Measurements from ENCODE around the gene SPN.

DNA sequence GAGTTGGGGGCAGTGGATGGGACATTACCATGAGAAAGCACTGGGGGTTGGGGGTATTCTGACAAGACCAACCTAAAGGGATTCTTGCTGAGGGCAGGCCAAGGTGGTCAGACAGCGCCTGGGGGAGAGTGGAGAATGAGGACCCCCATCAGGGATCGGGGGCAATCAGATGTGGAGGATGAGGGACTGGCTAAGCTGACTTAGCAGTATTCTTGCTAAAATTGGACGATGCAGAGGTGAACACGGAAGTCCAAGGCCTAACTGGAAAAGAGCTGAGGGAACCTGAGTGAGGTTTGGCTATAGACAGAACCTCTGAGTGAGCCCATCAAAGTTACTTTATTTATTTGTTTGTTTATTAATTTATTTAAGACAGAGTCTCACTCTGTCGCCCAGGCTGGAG is 25.1 kb downstream of the SPN start:
- TF ChIP-seq, protein P1, sequence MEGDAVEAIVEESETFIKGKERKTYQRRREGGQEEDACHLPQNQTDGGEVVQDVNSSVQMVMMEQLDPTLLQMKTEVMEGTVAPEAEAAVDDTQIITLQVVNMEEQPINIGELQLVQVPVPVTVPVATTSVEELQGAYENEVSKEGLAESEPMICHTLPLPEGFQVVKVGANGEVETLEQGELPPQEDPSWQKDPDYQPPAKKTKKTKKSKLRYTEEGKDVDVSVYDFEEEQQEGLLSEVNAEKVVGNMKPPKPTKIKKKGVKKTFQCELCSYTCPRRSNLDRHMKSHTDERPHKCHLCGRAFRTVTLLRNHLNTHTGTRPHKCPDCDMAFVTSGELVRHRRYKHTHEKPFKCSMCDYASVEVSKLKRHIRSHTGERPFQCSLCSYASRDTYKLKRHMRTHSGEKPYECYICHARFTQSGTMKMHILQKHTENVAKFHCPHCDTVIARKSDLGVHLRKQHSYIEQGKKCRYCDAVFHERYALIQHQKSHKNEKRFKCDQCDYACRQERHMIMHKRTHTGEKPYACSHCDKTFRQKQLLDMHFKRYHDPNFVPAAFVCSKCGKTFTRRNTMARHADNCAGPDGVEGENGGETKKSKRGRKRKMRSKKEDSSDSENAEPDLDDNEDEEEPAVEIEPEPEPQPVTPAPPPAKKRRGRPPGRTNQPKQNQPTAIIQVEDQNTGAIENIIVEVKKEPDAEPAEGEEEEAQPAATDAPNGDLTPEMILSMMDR (optimal IDR thresholded peaks at IDR 0.05 in 1 of 3, IDR thresholded peaks at IDR 0.05 in 1 of 3, conservative IDR thresholded peaks at IDR 0.05 in 1 of 3; ENCODE audit: extremely low read depth in 1 of 3, insufficient read depth in 2 of 3, low read length in 3 of 3): no peak
- no peak for TF ChIP-seq EZH2 (IDR thresholded peaks at IDR 0.05; ENCODE audit: low read length)
